SU-DHL-6 (cell line): ENCODE results near the gene GTF2IRD1.

Experiments
- H2AFZ ChIP-seq: fragments of 200-600 bp; sonication (generic); 2 replicates; pipeline ENCODE4 v1.6.1; 2014; ENCODE audit warnings: low read depth, mild to moderate bottlenecking, moderate library complexity, mixed read lengths, antibody characterized with exemption, low read length; ENCODE audit not compliant: severe bottlenecking
- H3F3A ChIP-seq: fragments of 200-600 bp; shearing (Covaris generic); 2 replicates; pipeline ENCODE4 v1.6.0; 2016; ENCODE audit warnings: antibody characterized with exemption, mild to moderate bottlenecking; ENCODE audit not compliant: insufficient read depth
- H3K27ac ChIP-seq: fragments of 200-600 bp; sonication (generic); 2 replicates; pipeline ENCODE4 v1.5.1; 2016; ENCODE audit warnings: low read depth, mild to moderate bottlenecking, low read length, moderate library complexity, mixed read lengths
- H3K27me3 ChIP-seq: fragments of 200-600 bp; sonication (generic), shearing (Covaris generic); 2 replicates; pipeline ENCODE4 v1.6.0; 2014; ENCODE audit warnings: mild to moderate bottlenecking, low read length
- H3K36me3 ChIP-seq: fragments of 200-600 bp; sonication (generic); 2 replicates; pipeline ENCODE4 v1.6.1; 2014; ENCODE audit warnings: mild to moderate bottlenecking, low read length, mixed read lengths
- H3K4me2 ChIP-seq: fragments of 300-600, 200-600 bp; shearing (Covaris generic), sonication (generic); 2 replicates; pipeline ENCODE4 v1.6.0; 2014; ENCODE audit warnings: low read length, low read depth, mild to moderate bottlenecking; ENCODE audit not compliant: poor library complexity, severe bottlenecking
- H3K4me3 ChIP-seq: fragments of 200-600 bp; sonication (generic); 2 replicates; pipeline ENCODE4 v1.5.1; 2014; ENCODE audit warnings: antibody characterized with exemption, low read length, mild to moderate bottlenecking, mixed read lengths; ENCODE audit not compliant: insufficient read depth, poor library complexity, severe bottlenecking
- H3K79me2 ChIP-seq: fragments of 200-600 bp; sonication (generic); 2 replicates; pipeline ENCODE4 v1.6.1; 2014; ENCODE audit warnings: mild to moderate bottlenecking, low read length, moderate library complexity; ENCODE audit not compliant: insufficient read depth
- H3K9ac ChIP-seq: fragments of 200-600 bp; sonication (generic); 2 replicates; pipeline ENCODE4 v1.7.0; 2014; ENCODE audit warnings: mild to moderate bottlenecking, low read length
- H3K9me2 ChIP-seq: fragments of 200-600 bp; sonication (generic); replicated peaks from 2 replicates; pipeline ENCODE4 v1.6.1; 2014; ENCODE audit warnings: low read length; ENCODE audit not compliant: insufficient read depth
- H3K9me3 ChIP-seq: fragments of 200-600 bp; sonication (generic); 2 replicates; pipeline ENCODE4 v1.6.1; 2014; ENCODE audit warnings: low read length, mixed read lengths; ENCODE audit not compliant: insufficient read depth
- H4K20me1 ChIP-seq: fragments of 200-600 bp; sonication (generic); 2 replicates; pipeline ENCODE4 v1.6.1; 2014; ENCODE audit warnings: low read depth, mild to moderate bottlenecking, antibody characterized with exemption, low read length, moderate library complexity, mixed read lengths
- CTCF ChIP-seq: fragments of 200-600 bp; sonication (generic); IDR thresholded peaks from one replicate; pipeline ENCODE4 v1.5.1; 2017; ENCODE audit warnings: antibody characterized with exemption, mild to moderate bottlenecking, low read length, moderate library complexity; ENCODE audit not compliant: insufficient read depth, poor library complexity, severe bottlenecking
- EZH2phosphoT487 ChIP-seq: fragments of 200-600 bp; sonication (generic), shearing (Covaris generic); conservative IDR thresholded peaks from 2 replicates; pipeline ENCODE4 v1.6.1; 2018; ENCODE audit warnings: mild to moderate bottlenecking, antibody characterized with exemption, low read length, moderate library complexity, mixed read lengths

Gene GTF2IRD1

GRCh38 chr7:74516214-74516613 is 62.5 kb downstream of the GTF2IRD1 start:
- Histone ChIP-seq H3K9ac (no peak overlapping the region), H2AFZ (no peak overlapping the region), H3K4me3 (no peak overlapping the region), H3K27me3 (no peaks in the 10 kb centered on the region), H3F3A (no peaks in the 10 kb centered on the region), H3K27ac (no peak overlapping the region), H4K20me1 (no peaks in the 10 kb centered on the region), H3K36me3 (no peaks in the 10 kb centered on the region), H3K4me2 (no peak overlapping the region), H3K9me3 (no peaks in the 10 kb centered on the region), H3K9me2 (no peaks in the 10 kb centered on the region), H3K79me2 (no peaks in the 10 kb centered on the region)
- TF ChIP-seq EZH2phosphoT487 (no peak), CTCF (no peak)

GRCh38 chr7:74518041-74518440 is 64.3 kb downstream of the GTF2IRD1 start:
- Histone ChIP-seq H3K9me3 (no peaks in the 10 kb centered on the region), H2AFZ (no peak overlapping the region), H3K9ac (no peak overlapping the region), H3F3A (no peaks in the 10 kb centered on the region), H3K4me3 (no peak overlapping the region), H3K36me3 (no peaks in the 10 kb centered on the region), H4K20me1 (no peaks in the 10 kb centered on the region), H3K79me2 (no peaks in the 10 kb centered on the region), H3K27me3 (no peaks in the 10 kb centered on the region), H3K9me2 (no peaks in the 10 kb centered on the region), H3K4me2 (no peak overlapping the region), H3K27ac (no peak overlapping the region)
- no peak for TF ChIP-seq CTCF
- no peak for TF ChIP-seq EZH2phosphoT487

- no peaks in the 10 kb centered on the region for H3K9me2 ChIP-seq
- H3F3A ChIP-seq = no peaks in the 10 kb centered on the region
- no peaks in the 10 kb centered on the region for H3K27me3 ChIP-seq
- H3K9me3 ChIP-seq = no peaks in the 10 kb centered on the region
- no peak overlapping the region for H3K4me3 ChIP-seq
- H2AFZ ChIP-seq = no peak overlapping the region
- H3K36me3 ChIP-seq = no peaks in the 10 kb centered on the region
- no peaks in the 10 kb centered on the region for H4K20me1 ChIP-seq
- no peak overlapping the region for H3K9ac ChIP-seq
- no peaks in the 10 kb centered on the region for H3K79me2 ChIP-seq
- TF ChIP-seq EZH2phosphoT487 (no peak), CTCF (no peak)
- no peak overlapping the region for H3K4me2 ChIP-seq
- H3K27ac ChIP-seq = no peak overlapping the region
Measured at GRCh38 chr7:74518654-74519053, 64.9 kb downstream of the GTF2IRD1 start.

GRCh38 chr7:74519395-74519794 is 65.7 kb downstream of the GTF2IRD1 start:
- H3F3A ChIP-seq = no peaks in the 10 kb centered on the region
- no peaks in the 10 kb centered on the region for H4K20me1 ChIP-seq
- no peaks in the 10 kb centered on the region for H3K9me3 ChIP-seq
- H3K27me3 ChIP-seq = no peaks in the 10 kb centered on the region
- no peaks in the 10 kb centered on the region for H3K36me3 ChIP-seq
- no peak overlapping the region for H3K4me3 ChIP-seq
- TF ChIP-seq EZH2phosphoT487 (no peak), CTCF (no peak)
- H3K27ac ChIP-seq = no peak overlapping the region
- H3K9me2 ChIP-seq = no peaks in the 10 kb centered on the region
- no peak overlapping the region for H3K9ac ChIP-seq
- H3K79me2 ChIP-seq = no peaks in the 10 kb centered on the region
- H3K4me2 ChIP-seq = no peak overlapping the region
- H2AFZ ChIP-seq = no peak overlapping the region
